ENCODE data around the gene SULT6B1. TPM values are rescaled to one million over a fixed set of nuclear protein-coding genes. Genes with fewer than 3 reads are reported as not detected.
A peak's percentile ranks its signal among the peaks of the same experiment; 100 is the strongest.

The SULT6B1 gene
- total RNA-seq, 1 experiment from 2014 or later: not detected

DNA sequence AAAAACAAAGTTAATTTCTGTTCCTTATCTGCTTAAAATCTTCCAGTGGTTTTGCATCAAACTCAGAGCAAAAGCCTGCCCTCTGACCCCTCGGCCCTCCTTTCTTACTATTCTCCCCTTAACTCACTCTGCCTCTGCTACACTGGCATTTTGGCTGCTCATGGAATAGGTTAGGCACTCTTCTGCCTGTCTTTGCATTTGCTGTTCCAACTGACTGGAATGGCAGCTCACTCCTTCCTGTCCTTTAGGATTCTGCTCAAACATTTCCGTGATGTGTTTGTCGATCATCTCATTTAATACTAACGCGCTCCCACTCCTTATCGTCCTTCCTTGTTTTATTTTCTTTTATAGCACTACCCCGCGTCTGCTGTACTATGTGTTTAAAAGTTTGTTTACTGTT lies 42.1 kb upstream of the SULT6B1 start:
- no peak overlapping the region for H3K27ac ChIP-seq (ENCODE audit: insufficient read length, low read depth, low read length)

More for the DNA sequence above, 42.1 kb upstream of the SULT6B1 start:
- H3K27ac Mint-ChIP-seq: no peak overlapping the region
- Histone ChIP-seq H3K14ac (ENCODE audit: insufficient read depth, low read length) (no peak overlapping the region), H2BK120ac (ENCODE audit: low read depth, low read length, poor library complexity, severe bottlenecking) (no peak overlapping the region), H3K79me1 (ENCODE audit: insufficient read depth, low read depth, low read length, poor library complexity, severe bottlenecking) (no peaks in the 10 kb centered on the region), H2BK15ac (ENCODE audit: low read depth, low read length) (no peak overlapping the region), H3K4me2 (ENCODE audit: insufficient read depth, insufficient read length, low read length) (peak overlapping the region; percentile 92), H3K4ac (ENCODE audit: low read depth, low read length) (no peak overlapping the region), H2AFZ (ENCODE audit: low read length) (no peak overlapping the region), H4K8ac (replicated peaks; ENCODE audit: insufficient read length, low read depth, low read length) (no peak overlapping the region), H3K27me3 (ENCODE audit: insufficient read depth, low read length) (no peaks in the 10 kb centered on the region), H3T11ph (ENCODE audit: low read length) (no peak overlapping the region), H3K23me2 (ENCODE audit: insufficient read length, low read depth, low read length, poor library complexity, severe bottlenecking) (peaks cover 18% of the 10 kb centered on the region), H4K5ac (ENCODE audit: insufficient read length, low read depth, low read length) (no peak overlapping the region), H4K91ac (ENCODE audit: insufficient read length, low read depth, low read length) (no peak overlapping the region), H2BK20ac (ENCODE audit: low read depth, low read length, poor library complexity, severe bottlenecking) (no peak overlapping the region), H3K4me1 (ENCODE audit: insufficient read depth, low read length) (peaks cover 4% of the 10 kb centered on the region; the same call in 1 of the 2 replicates), H3K23ac (ENCODE audit: insufficient read length, low read depth, low read length) (no peak overlapping the region), H4K20me1 (ENCODE audit: control insufficient read depth, insufficient read depth, insufficient read length) (no peaks in the 10 kb centered on the region), H3K9ac (ENCODE audit: extremely low read depth, insufficient read length, low read length) (peak overlapping the region; percentile 64), H3K56ac (ENCODE audit: insufficient read length, low read depth, low read length) (no peak overlapping the region), H2AK5ac (ENCODE audit: insufficient read length, low read length) (no peak overlapping the region), H2BK12ac (ENCODE audit: insufficient read length, low read depth, low read length) (no peak overlapping the region), H3K18ac (ENCODE audit: insufficient read length, low read depth, low read length) (no peak overlapping the region), H3K9me3 (ENCODE audit: control insufficient read depth, low read depth, low read length) (no peaks in the 10 kb centered on the region), H2BK5ac (ENCODE audit: insufficient read length, low read length) (no peak overlapping the region), H3K79me2 (ENCODE audit: insufficient read depth, low read length) (peaks cover 61% of the 10 kb centered on the region)
- DNase-seq: no peak
- no CpG with 5 or more reads among the region's 8 CpGs for WGBS (ENCODE audit: extremely low coverage, insufficient read length, low lambda C conversion rate)
- TF ChIP-seq, protein P1, sequence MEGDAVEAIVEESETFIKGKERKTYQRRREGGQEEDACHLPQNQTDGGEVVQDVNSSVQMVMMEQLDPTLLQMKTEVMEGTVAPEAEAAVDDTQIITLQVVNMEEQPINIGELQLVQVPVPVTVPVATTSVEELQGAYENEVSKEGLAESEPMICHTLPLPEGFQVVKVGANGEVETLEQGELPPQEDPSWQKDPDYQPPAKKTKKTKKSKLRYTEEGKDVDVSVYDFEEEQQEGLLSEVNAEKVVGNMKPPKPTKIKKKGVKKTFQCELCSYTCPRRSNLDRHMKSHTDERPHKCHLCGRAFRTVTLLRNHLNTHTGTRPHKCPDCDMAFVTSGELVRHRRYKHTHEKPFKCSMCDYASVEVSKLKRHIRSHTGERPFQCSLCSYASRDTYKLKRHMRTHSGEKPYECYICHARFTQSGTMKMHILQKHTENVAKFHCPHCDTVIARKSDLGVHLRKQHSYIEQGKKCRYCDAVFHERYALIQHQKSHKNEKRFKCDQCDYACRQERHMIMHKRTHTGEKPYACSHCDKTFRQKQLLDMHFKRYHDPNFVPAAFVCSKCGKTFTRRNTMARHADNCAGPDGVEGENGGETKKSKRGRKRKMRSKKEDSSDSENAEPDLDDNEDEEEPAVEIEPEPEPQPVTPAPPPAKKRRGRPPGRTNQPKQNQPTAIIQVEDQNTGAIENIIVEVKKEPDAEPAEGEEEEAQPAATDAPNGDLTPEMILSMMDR (conservative IDR thresholded peaks at IDR 0.05): no peak
- H3K36me3 Mint-ChIP-seq (ENCODE audit: insufficient read depth in 1 of 3, low read depth in 3 of 3): peaks cover 29 to 55% (median 34%) of the 10 kb centered on the region in 3 experiments
- no peaks in the 10 kb centered on the region; a peak in 1 of 5 replicates for H3K9me3 Mint-ChIP-seq
- no peaks in the 10 kb centered on the region for H3K27me3 Mint-ChIP-seq (ENCODE audit: low read depth)
- H3K4me1 Mint-ChIP-seq: peaks cover 48 to 59% of the 10 kb centered on the region in 2 experiments
- H3K4me3 Mint-ChIP-seq: no peak overlapping the region
